GM12875 (cell line): ENCODE measurements around the gene ERCC1.

Source experiments
- H3K4me3 ChIP-seq: one replicate; pipeline ENCODE4 v1.5.1; 2011; ENCODE audit warnings: low read depth, low read length, control low read depth
- CTCF ChIP-seq: IDR thresholded peaks from 2 replicates; pipeline ENCODE4 v1.5.1; 2011; ENCODE audit warnings: low read depth, mild to moderate bottlenecking, control low read depth, inconsistent platforms, low read length, moderate library complexity, borderline replicate concordance; ENCODE audit not compliant: insufficient read depth

ERCC1 gene

GRCh38 chr19:45469945-45470761 is 46.4 kb upstream of the ERCC1 start:
- H3K4me3 ChIP-seq = peak overlapping the region; percentile 57
- TF ChIP-seq CTCF = no peak

- H3K4me3 ChIP-seq = peak overlapping the region; percentile 88
- TF ChIP-seq CTCF = no peak
Observed at GRCh38 chr19:45469132-45469944, 45.6 kb upstream of the ERCC1 start.

GRCh38 chr19:45468803-45469131 is 45.0 kb upstream of the ERCC1 start:
- TF ChIP-seq CTCF = no peak
- H3K4me3 ChIP-seq = peak overlapping the region; percentile 88

- TF ChIP-seq CTCF = no peak
- peak overlapping the region; percentile 88 for H3K4me3 ChIP-seq
Observed at GRCh38 chr19:45468159-45468651, 44.5 kb upstream of the ERCC1 start.

- no peak for TF ChIP-seq CTCF
- H3K4me3 ChIP-seq = peak within 1 kb of the TSS; percentile 88
Observed at GRCh38 chr19:45467456-45468158, 43.9 kb upstream of the ERCC1 start, which contains the start of gene FOSB. Gene FOSB, plus strand, starts transcription at chr19:45467996. Its CDS starts 591 bp downstream, at chr19:45468587.

GRCh38 chr19:45467115-45467455 is 43.4 kb upstream of the ERCC1 start:
- TF ChIP-seq CTCF = no peak
- H3K4me3 ChIP-seq = peak overlapping the region; percentile 46
